Measurements from ENCODE around the gene DHX16.

The DHX16 gene

DNA sequence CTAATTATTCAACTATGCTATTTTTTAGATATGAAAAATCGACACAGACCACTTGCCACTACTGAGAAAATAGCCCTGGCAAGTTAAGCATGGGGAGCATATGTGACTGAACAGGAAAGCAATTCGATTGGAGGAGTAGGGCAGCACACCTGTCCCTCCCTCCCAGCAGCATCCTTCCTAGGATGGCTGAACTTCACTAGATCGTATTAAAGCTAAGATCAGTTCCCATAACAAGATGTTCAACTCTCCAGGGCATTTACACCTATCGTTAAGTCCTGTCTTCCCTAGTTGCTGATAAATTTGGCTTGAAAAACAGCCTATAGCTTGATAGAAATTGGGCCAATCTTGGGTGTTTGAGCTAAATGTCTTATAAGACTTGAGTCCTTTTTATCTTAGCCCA is 62.7 kb downstream of the DHX16 start:
- H3K36me3 ChIP-seq (ENCODE audit: insufficient read depth, low read length): peaks cover 66% of the 10 kb centered on the region
- H3K4me3 ChIP-seq (ENCODE audit: low read length): no peak overlapping the region
- peaks cover 15% of the 10 kb centered on the region for H3K4me1 ChIP-seq (ENCODE audit: insufficient read depth, low read length)
- H2AFZ ChIP-seq (ENCODE audit: low read depth, low read length): no peak overlapping the region
- no peaks in the 10 kb centered on the region for H3K27me3 ChIP-seq (ENCODE audit: insufficient read depth, low read length)
- H3K9me3 ChIP-seq (ENCODE audit: low read length): no peaks in the 10 kb centered on the region

DNA sequence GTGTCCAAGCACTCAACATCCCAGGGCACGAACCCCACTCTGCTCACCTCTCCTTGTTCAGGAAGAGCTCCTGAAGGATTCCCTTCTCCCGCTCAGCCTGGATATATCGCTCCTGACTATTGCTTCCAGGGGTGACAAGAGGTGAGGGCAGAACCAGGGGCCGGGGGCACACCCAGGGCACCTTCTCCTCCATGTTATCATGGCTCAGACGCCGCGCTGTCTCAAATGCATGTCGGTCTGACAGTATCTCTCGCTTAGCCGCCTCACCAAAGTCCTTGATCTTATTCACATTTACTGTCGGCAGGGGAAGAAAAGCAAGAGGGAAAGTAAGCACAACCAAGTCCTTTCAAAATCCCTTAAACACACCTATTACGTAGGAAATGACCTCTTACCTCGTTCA is 68.8 kb downstream of the DHX16 start:
- Histone ChIP-seq H3K27me3 (ENCODE audit: insufficient read depth, low read length) (no peaks in the 10 kb centered on the region), H2AFZ (ENCODE audit: low read depth, low read length) (no peak overlapping the region), H3K36me3 (ENCODE audit: insufficient read depth, low read length) (peaks cover 85% of the 10 kb centered on the region), H3K9me3 (ENCODE audit: low read length) (no peaks in the 10 kb centered on the region), H3K4me1 (ENCODE audit: insufficient read depth, low read length) (no peaks in the 10 kb centered on the region), H3K4me3 (ENCODE audit: low read length) (no peak overlapping the region)

Measured in neuron (in vitro differentiated cells).